Measurements from ENCODE around the gene SCN8A. TPM values are rescaled to one million over a fixed set of nuclear protein-coding genes. Genes with fewer than 3 reads are reported as not detected.
A peak's percentile ranks its signal among the peaks of the same experiment; 100 is the strongest.

The SCN8A gene
- total RNA-seq, 1 donor from 2014 or later = 1.5 TPM

DNA sequence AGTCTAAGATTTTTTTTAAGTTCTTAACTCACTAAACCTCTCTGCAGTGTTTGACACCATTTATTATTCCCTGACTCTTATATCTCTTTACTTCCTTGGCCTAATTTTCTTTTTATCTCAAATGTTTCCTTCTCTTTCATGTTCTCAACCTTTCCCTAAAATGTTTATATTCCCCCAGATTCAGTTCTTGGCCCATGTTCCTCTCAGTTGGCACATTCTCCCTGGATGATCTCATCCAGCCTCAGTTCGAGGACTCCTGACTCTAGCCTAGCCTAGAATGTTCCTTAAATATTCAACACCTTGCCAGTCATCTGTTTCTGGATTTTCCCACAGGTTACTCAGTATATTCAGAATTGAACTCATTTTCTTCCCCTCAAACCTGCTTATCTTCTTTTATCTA is 81.3 kb downstream of the SCN8A start:
- no peak for DNase-seq

DNA sequence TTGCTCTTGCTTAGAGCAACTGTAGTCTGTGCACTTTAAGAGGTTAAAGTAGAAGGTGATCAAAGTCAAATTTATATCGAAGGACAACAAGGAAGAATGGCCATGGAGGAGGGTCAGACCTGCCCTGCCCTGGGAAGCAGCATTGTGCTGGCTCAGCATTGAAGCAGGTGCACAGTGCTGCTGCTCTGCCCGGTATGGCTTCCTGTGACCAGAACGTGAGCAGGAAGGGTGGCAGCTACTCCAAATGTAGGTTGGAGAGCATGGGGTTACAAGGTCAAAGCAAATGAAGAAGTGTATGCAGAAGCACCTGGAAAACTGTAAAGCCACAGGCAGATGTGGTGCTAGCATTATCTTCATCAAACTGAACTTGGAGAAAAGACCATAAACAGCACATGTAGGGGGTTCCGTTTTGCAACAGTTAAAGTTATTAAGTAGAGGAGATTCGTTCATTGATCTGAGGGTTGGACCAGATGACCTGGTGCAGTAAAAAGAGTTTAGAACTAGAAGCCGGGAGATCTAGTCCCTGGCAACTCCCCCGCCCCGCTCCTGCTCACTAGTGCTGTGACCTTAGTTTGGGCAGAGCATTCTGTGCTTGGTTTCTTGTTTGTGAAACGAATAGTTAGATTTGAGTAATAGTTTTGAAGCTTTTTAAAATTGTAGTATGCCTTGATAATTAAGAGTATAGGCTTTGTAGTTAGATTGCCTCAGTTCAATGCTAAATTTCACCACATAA is 84.2 kb downstream of the SCN8A start:
- no peak for DNase-seq

DNA sequence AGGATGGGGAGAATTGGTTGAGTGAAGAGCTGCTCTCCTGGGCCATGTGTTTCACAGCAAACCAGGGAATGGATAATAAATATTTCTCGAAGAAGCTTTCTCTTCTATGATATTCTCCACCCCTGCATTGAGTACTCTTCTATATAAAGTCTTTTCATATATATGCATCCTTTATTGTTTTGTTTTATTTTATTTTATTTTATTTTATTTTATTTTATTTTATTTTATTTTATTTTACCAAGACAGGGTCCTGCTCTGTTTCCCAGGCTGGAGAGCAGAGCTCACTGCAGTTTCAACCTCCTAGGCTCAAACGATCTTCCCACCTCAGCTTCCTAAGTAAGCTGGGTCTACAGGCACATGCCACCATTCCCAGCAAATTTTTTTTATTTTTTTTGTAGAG is 85.8 kb downstream of the SCN8A start:
- DNase-seq = no peak

DNA sequence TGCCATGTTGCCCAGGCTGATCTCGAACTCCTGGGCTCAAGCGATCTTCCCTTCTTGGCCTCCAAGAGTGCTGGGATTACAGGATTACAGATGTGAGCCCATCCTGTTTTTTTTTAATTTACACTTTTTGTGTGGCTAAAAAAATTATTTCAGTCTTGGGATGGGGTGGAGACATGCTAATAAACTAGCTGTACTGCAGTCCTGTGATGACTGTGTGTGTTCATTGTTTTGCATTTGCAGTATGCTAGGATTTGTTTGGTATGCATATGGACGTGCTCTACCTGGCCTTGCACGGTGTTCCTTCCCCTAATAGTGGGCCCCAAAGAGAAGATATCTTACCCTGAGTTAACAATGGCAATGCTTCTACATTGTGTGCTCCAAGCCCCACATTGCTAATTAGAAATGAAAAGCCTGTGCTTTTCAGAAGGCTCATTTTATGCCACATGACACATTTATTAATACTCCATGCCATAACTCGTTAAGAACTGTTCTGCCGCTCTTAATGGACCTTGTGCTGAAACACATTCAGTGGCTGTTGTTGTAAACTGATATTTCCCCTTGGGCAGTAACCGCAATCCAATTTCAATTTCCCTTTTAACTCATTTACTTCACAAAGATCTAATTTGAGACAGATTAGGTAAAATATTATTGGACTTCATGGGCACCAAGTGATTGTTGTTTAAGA is 86.4 kb downstream of the SCN8A start:
- DNase-seq = no peak

DNA sequence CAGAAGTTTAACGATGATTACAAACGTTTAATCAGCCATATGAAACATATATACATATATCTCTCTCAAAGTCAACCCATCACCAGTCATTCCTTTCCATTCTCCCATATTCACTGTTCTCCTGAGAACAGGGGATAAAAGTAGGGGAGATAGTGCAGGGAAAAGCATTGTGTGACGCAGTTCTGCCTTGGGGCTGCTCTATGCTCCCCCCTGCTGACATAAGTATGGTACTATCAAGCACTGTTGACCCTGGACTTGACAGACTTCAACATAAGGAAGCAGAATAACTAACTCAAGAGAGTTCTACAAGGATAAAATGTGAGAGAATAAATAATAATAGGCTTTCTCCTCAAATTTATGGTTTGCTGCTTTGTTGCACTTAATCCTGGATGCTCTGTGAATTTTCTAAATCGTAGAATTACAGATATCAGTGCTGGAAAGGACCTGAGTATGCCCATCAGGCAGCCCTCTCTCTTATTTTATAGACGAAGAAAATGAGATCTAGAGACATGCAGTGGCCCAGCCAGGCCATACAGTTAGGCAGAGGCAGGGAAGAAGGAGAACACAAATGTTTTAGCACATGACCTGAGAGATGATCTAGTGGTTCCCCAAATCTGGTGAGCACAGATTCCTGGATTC is 87.2 kb downstream of the SCN8A start:
- DNase-seq = peak; percentile 76

DNA sequence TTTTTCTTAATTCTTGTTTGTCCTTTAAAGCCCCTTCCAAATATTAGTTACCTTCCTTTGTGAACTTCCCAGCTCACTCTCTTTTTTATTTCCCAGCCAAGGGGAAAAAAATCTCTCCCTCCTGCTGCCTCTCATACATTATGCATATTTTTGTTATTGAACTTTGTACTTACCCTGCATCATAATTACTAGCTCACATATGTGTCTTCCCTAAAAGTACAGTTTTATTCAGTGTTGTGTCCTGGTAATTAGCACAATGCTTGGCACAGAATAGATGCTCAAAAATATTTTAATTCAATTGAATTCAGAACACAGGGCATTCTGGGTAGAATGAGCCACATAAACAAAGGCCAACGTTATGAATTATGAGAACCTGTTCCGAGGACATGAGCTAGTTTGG is 91.9 kb downstream of the SCN8A start:
- DNase-seq = no peak

DNA sequence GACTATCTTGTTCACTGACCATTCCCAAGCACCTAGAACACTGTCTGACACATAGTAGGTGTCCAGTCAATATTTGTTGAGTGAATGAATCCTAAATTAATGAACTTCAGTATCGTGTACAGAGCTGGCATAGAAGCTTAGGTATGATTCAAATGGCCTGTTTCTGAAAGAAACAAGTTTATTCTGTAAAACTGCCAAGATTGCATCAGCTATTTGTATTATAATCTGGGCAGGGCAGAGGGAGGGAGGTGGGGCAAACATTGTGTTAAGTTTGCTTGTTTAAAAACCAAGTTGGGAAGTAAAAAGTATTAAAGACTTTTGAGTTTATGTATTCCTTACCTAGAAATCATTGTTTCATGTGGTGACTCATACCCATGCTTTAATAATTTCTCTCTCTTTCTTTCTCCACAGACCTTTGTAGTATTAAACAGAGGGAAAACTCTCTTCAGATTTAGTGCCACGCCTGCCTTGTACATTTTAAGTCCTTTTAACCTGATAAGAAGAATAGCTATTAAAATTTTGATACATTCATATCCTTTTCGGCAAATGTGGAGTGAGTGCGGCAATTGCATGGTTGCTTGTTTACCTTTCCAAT is 92.8 kb downstream of the SCN8A start:
- DNase-seq = peak; percentile 47

DNA sequence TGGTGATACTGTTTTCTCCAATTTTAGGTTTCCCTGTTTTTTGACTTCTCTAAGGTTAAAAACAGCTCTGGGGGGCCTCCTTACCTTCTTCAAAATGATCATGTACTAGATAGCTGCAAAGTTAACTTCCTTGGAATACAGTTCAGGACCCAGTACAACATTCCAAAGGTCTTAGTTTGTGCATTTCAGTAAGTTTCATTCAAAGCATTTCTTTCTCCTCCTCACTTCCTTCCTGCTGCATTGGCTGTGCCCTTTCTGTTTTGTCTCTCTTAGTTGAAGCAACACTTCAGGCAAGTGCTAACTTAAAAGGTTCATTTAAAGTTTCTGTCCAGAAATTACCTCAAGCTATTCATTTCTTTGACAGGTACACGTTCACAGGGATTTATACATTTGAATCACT is 95.7 kb downstream of the SCN8A start:
- no peak for DNase-seq

DNA sequence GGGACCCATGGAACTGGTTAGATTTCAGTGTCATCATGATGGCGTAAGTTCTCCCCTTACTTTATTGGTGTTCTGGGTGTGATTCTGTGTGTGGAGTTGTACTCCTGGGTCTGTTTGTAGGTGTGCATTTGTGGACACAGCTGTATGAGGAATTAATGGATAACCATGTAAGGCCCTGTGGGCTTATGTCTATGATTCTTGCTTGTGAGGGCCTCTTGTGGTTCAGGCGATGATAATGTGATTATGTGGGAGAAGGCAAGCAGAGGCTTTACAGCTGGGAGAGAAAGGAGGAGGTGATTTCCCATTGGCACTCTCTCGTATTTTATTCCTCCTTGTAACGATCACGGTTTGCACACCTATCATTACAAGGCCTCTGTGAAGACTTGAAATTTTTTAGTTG is 96.1 kb downstream of the SCN8A start:
- DNase-seq = no peak

DNA sequence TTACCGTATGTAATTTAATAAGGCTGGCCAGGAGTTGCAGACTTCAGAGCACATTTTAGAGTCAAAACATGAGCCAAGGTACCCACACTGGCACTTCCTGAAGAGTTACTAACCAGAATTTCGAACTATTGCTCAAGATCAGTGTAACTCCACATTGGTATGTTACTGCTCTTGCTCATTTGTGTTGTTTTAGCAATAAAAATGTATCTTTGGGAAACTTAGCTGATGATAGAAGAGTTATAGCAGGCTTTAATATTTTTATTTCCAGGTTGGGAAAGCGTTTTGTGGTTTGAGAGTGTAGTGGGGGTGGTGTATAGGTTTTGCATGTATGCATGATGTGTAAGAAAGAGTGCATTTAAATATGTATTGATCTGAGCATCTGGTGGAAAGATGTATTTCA is 96.6 kb downstream of the SCN8A start:
- DNase-seq = no peak

DNA sequence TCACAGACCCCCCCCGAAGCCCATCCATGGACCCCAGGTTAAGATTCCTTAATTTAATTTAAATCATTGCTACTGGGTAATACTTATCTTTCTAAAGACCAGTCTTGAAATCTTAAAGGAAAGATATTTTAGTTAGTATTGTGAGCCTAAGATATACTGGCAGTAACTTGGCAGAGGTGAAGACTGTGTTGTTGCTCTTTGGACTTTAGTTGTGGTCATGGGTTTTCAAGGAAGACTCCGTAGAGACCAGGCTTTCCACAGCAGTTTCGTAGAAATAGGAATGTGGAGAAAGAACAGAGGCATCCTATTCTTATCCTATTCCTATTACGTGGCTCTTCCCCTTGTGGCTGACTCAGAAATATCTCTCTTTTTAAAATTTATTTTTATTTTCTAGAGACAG is 99.0 kb downstream of the SCN8A start:
- DNase-seq = no peak

DNA sequence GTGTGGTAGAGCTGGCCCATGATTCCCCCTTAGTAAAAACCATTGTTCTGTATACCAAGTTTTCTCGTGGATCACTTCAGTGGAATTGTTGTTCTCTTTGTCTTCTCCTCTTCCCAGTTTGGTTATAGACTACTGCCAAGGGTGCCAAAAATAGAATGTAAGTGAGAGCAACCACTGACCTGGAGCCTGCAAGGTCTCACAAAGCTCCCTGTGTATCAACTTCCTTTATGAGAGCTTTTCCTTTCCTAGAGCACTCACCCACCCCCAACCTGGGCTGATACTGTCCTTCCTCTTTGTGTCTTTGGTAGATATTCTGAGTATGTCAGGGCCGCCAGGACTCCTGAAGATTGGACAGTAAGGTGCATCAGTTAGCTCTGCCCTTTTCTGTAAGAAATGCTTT is 101.0 kb downstream of the SCN8A start:
- DNase-seq = no peak

DNA sequence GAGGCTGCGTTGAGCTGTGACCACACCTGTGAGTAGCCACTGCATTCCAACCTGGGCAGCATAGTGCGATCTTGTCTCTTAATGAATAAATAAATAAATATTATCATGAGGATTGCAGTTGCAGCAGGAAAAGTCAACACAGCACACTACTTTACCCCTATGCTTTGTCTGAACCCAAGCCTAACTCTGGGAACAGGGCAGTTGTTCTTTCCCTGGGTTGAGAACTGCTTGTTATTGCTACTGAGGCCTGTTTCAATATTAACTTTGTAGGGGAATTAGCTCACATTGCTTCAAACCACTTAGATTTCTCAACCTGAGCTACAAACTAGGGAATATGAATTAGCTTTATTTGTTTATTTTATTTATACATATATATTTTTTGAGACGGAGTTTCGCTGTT is 102.5 kb downstream of the SCN8A start:
- DNase-seq = no peak

DNA sequence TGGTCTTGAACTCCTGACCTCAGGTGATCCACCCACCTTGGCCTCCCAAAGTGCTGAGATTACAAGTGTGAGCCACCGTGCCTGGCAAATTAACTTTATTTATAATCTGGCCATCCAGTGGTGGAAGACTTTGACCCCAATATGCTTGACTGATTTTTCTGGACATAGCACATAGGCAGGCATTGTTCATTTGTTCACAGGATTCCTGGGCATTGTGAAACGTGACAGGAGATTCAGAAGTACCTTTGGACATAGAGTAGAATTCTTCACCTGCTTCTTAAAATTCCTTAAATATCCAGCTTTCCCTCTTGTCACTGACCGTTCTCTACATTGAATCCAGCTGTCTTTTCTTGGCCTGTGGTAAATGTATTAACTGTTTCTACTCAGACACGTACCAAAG is 103.1 kb downstream of the SCN8A start:
- DNase-seq = no peak

DNA sequence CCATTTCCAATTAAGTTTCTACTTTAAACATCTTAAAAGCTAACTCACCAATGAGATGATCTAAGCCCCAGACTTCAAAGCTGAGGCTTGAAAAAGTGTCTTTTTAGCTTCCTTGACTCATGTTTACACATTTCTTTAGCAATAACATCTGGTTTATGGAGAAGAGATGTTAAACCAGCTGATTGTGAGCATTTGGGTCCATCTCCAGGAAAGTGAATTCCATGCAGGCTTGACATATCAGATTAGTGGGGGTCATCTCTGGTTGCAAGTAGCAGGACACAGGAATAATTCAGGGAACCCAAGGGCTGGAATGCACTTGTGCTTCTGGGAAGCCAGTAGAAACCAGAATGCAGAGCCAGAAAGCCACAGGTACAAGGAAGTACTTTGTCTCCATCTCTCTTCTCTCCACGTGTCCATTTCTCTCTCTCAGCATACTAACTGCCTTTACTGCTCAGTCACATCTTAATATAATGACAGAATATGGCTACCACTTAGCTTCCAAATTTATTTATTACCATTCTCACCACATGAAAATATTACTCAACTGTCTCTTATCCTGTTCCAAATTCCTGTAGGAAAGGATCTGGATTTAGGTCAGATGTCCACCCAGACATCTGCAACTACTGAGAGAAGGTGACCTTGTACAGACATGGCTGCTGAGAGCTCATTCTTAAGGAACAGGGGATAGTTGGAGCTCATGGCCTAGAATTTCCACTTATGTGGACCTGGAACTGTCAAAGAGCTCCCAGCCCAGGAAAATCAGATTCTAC is 104.4 kb downstream of the SCN8A start:
- DNase-seq = no peak

DNA sequence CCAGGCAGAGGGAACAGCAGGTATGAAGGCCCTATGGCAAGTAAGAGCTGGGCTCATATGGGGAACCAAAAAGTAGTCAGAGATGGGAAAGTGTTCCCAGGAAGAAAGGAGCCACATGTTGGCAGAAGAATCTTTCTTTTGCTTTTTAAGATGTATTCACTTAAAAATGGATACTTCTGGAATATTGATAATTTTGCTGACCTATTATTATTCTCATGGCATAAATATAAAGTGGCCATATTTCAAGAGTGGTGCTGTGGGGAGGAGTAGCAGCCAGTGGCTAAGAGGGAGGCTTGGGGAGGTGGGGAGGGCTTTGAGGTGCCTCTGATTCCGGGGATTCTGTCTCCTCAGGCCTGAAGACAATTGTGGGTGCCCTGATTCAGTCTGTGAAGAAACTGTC is 108.2 kb downstream of the SCN8A start:
- no peak for DNase-seq

DNA sequence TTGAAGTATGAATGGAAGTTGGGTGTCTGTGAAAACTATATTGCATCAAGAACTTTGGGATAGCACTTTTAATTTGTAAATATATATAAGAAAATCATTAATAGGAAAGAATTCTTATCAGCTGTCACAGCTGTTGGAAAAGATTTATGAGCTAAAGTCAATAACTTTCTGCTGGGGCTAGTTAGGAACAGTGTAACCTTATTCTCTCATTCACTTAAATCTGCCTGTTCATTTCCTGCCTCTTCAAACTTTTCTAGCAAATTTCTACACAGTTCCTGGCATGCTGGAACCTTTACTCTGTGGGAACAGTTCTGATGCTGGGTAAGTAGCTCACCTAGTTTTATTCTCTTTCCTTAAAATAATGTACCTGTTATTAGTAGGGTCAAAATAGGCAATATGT is 109.9 kb downstream of the SCN8A start:
- no peak for DNase-seq

DNA sequence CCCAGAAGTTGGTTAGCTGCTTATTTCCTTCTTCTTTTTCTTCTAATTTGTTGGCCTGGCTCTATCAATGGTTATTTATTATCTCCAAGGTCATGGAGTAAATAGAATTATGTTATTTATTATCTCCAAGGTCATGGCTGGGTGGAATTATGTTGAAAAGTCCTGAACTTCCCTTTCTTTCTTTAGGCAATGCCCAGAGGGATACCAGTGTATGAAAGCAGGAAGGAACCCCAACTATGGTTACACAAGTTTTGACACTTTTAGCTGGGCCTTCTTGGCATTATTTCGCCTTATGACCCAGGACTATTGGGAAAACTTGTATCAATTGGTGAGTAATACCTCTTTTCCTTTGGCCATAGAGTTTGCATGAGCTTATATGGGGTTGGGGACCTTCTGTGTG is 111.6 kb downstream of the SCN8A start:
- DNase-seq = no peak

DNA sequence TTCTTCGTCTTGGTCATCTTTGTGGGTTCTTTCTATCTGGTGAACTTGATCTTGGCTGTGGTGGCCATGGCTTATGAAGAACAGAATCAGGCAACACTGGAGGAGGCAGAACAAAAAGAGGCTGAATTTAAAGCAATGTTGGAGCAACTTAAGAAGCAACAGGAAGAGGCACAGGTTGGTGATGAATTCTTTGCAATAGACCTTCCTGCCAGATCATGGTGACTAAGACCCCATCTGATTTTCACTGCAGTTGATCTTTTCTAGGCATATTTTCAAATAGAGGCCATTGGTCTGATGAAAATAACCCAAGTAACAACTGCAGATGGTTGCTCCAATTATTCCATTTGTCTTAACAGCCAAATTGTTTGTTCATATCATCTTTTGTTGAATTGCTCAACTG is 114.4 kb downstream of the SCN8A start:
- DNase-seq = no peak

DNA sequence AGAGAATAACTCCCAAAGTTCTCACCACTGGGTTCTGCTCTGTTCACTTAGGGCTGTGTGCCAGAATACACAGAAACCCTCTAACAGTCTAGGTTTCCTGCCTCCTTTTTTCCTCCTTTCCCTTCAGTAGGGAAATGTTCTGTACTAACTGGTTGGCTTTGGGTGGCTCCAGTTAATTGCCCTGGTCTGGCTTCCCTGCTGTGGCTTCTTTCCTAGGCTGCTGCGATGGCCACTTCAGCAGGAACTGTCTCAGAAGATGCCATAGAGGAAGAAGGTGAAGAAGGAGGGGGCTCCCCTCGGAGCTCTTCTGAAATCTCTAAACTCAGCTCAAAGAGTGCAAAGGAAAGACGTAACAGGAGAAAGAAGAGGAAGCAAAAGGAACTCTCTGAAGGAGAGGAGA is 115.2 kb downstream of the SCN8A start:
- DNase-seq = no peak

DNA sequence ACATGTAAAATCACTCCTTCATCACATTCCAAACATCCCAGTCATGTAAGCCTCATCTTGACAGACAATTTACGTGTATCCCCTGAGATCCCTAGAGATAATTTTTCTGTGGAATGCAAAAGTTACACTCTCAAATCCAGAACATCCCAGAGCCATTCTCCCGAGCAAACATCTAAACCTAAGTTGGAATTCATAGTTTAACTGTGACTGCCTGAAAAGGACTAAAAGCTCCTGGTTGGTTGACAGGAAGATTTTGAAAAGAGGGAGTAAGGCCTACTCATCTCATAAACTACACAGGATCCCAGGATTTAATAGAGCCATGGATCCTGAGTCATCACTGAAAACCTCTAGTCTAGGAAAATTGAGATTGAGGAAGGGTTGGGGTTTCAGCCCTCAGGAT is 123.6 kb downstream of the SCN8A start:
- DNase-seq = no peak

DNA sequence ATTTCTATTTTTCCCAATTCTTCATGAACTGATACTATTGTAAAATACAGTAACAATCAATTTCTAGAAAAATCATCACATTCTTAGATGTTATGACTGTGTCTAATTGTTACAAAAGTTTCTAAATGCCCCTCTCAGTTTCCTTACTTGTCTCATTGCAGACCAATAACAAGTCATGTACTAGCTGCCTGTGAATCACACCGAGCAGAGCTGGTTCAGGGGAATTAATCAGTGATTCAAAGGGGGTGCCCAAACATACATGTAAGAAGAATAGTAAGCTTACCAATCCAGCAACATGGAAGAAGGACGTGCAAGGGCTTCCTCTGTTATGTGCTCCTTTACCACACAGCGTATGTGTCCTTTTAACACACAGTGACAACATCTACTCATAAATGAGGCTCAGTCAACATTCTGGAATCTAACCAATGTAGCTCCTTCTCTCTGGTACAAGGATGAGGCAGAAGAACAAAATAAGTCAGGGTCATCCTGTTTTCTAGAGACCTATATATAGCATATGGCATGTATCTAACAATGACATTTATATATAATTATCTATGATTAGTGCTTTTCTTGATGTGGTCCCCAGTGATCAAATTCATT is 126.4 kb downstream of the SCN8A start:
- DNase-seq = no peak
